ENCODE results near the gene JMJD8. TPM values are rescaled to one million over a fixed set of nuclear protein-coding genes. Genes with fewer than 3 reads are reported as not detected.

JMJD8 gene
- total RNA-seq, 1 experiment from 2014 or later: 73.9 TPM

GRCh38 chr16:680967-681745 is 3.0 kb downstream of the JMJD8 start:
- no peak for TF ChIP-seq REST (IDR thresholded peaks at IDR 0.05; ENCODE audit: insufficient read depth in 1 of 2, low read depth in 2 of 2, low read length in 1 of 2)
- TF ChIP-seq CTCF (IDR thresholded peaks at IDR 0.05): peak; percentile 53; the same call in 1 of the 2 replicates
- DNase-seq (ENCODE audit: low read depth, low spot score): no peak
- BruUV-seq (replicated peaks): no TSS peak
- Histone ChIP-seq H3K27me3 (ENCODE audit: control insufficient read depth, insufficient read depth, low read length) (no peaks in the 10 kb centered on the region), H3K27ac (ENCODE audit: low read length) (peak overlapping the region; percentile 87), H3K36me3 (ENCODE audit: control insufficient read depth, insufficient read depth, low read length) (peaks cover 5% of the 10 kb centered on the region; the same call in 1 of the 2 replicates), H3K4me3 (ENCODE audit: low read depth in 2 of 2, low read length in 2 of 2) (peak overlapping the region; percentile 66 to 71), H3K4me1 (ENCODE audit: control insufficient read depth, insufficient read depth, low read length) (peaks cover 18% of the 10 kb centered on the region), H3K9me3 (ENCODE audit: control insufficient read depth, insufficient read depth, low read depth, low read length) (no peaks in the 10 kb centered on the region)
- intact Hi-C loops (cut with micrococcal nuclease; ENCODE audit: unreplicated experiment): loop anchor here (10.0 kb wide), 1 partner anchor 1094 kb away; the partner anchor contains the start of genes EME2, MRPS34 and NME3
- in situ Hi-C loops (cut with HindIII; ENCODE audit: low pct_unique_long_range_greater_than_20kb, low sequenced_read_pairs): no loop called here
- no peak for ATAC-seq
- CTCF ChIA-PET: interaction anchor here (1.1 kb wide), 1 partner anchor 13 kb away, joined by 3 read pairs; the partner anchor contains the start of gene RHOT2
- POLR2A ChIA-PET: no interaction called here

GRCh38 chr16:680625-680945 is 3.5 kb downstream of the JMJD8 start:
- DNase-seq (ENCODE audit: low read depth, low spot score) (no peak), ATAC-seq (no peak)
- intact Hi-C loops (cut with micrococcal nuclease; ENCODE audit: unreplicated experiment): loop anchor here (10.0 kb wide), 1 partner anchor 1094 kb away; the partner anchor contains the start of genes EME2, MRPS34 and NME3
- POLR2A ChIA-PET: no interaction called here
- Histone ChIP-seq H3K4me3 (ENCODE audit: low read depth in 2 of 2, low read length in 2 of 2) (peak overlapping the region; percentile 66 to 71), H3K27me3 (ENCODE audit: control insufficient read depth, insufficient read depth, low read length) (no peaks in the 10 kb centered on the region), H3K27ac (ENCODE audit: low read length) (peak overlapping the region; percentile 87), H3K9me3 (ENCODE audit: control insufficient read depth, insufficient read depth, low read depth, low read length) (no peaks in the 10 kb centered on the region), H3K36me3 (ENCODE audit: control insufficient read depth, insufficient read depth, low read length) (peaks cover 5% of the 10 kb centered on the region; the same call in 1 of the 2 replicates), H3K4me1 (ENCODE audit: control insufficient read depth, insufficient read depth, low read length) (peaks cover 18% of the 10 kb centered on the region)
- CTCF ChIA-PET: interaction anchor here (1.1 kb wide), 1 partner anchor 13 kb away, joined by 3 read pairs; the partner anchor contains the start of gene RHOT2
- BruUV-seq (replicated peaks): no TSS peak
- in situ Hi-C loops (cut with HindIII; ENCODE audit: low pct_unique_long_range_greater_than_20kb, low sequenced_read_pairs): no loop called here
- TF ChIP-seq TCF7L2 (IDR thresholded peaks at IDR 0.05; ENCODE audit: low read depth, low read length): no peak
- TF ChIP-seq POLR2AphosphoS5 (IDR thresholded peaks at IDR 0.05; ENCODE audit: low read depth, low read length): no peak
- no peak for TF ChIP-seq REST (IDR thresholded peaks at IDR 0.05; ENCODE audit: insufficient read depth in 1 of 2, low read depth in 2 of 2, low read length in 1 of 2)
- peak; percentile 31; the same call in 1 of the 2 replicates for TF ChIP-seq SIN3A (IDR thresholded peaks at IDR 0.05; ENCODE audit: borderline replicate concordance, insufficient read depth, low read depth, low read length)
